ENCODE measurements around the gene CHL1.

DNA sequence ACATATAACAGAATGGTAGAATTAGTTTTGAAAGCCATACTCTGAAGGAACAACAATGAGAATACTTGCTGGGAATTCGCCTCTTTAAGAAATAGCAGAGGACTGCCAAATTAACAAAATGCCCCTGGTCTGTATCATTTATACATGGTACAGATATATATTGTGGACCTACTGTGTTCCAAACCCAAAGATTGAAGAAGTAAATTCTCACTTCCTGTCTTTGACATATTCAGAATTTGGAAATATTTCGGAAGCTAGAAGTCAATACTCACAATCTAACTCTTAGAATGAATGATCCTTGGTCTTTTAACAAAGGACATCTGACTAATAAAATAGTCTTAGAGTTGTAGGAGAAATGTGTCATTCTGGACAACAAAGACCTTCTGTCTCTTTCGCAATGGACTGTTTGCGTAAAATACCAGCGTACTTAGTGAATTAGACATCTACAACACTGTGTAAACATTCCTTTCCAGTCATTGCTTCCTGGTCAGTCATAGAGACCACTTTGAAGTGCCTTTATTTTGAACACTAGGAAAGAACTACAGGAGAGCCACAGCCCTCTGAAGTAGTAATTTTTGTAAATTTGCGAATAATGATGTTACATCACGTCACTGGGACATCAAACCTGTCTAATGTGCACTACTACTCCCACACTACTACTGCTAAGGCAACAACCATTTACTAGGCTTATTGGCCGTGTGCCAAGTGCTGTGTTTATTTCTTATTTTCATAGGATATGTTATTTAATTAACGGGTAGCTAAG, 68.0 kb downstream of the CHL1 start:
- TF ChIP-seq POLR2A (IDR thresholded peaks at IDR 0.05; ENCODE audit: low read length) (no peak), GATA1 (IDR thresholded peaks at IDR 0.05; ENCODE audit: low read depth, low read length) (no peak)

Data from erythroblast (primary cell).